ENCODE measurements around the gene TMEM259.
A peak's percentile ranks its signal among the peaks of the same experiment; 100 is the strongest.

The TMEM259 gene

GRCh38 chr19:1038978-1039645 is 18.2 kb upstream of the TMEM259 start:
- peaks cover 3% of the 10 kb centered on the region for H3K27me3 Mint-ChIP-seq (ENCODE audit: low read depth, poor library complexity)
- DNase-seq: no peak
- peak overlapping the region; percentile 85 for H3K4me3 Mint-ChIP-seq
- H3K4me1 Mint-ChIP-seq: peaks cover 24% of the 10 kb centered on the region
- H3K27ac Mint-ChIP-seq: peak overlapping the region; percentile 62
- H3K9me3 Mint-ChIP-seq: no peaks in the 10 kb centered on the region
- peaks cover 34% of the 10 kb centered on the region for H3K36me3 Mint-ChIP-seq (ENCODE audit: low read depth)
- no peak for TF ChIP-seq CTCF (IDR thresholded peaks at IDR 0.05)

- peaks cover 24% of the 10 kb centered on the region for H3K4me1 Mint-ChIP-seq
- no peak overlapping the region for H3K4me3 Mint-ChIP-seq
- peaks cover 43% of the 10 kb centered on the region for H3K36me3 Mint-ChIP-seq (ENCODE audit: low read depth)
- H3K27ac Mint-ChIP-seq: peak overlapping the region; percentile 37
- no peak for DNase-seq
- no peaks in the 10 kb centered on the region for H3K27me3 Mint-ChIP-seq (ENCODE audit: low read depth, poor library complexity)
- no peaks in the 10 kb centered on the region for H3K9me3 Mint-ChIP-seq
- TF ChIP-seq CTCF (IDR thresholded peaks at IDR 0.05): no peak
Measured at GRCh38 chr19:1037621-1038064, 16.7 kb upstream of the TMEM259 start.

GRCh38 chr19:1035998-1036621 is 15.2 kb upstream of the TMEM259 start:
- H3K27me3 Mint-ChIP-seq (ENCODE audit: low read depth, poor library complexity): no peaks in the 10 kb centered on the region
- TF ChIP-seq CTCF (IDR thresholded peaks at IDR 0.05): no peak
- DNase-seq: no peak
- no peak overlapping the region for H3K27ac Mint-ChIP-seq
- peaks cover 50% of the 10 kb centered on the region for H3K36me3 Mint-ChIP-seq (ENCODE audit: low read depth)
- H3K4me1 Mint-ChIP-seq: peaks cover 24% of the 10 kb centered on the region
- H3K4me3 Mint-ChIP-seq: no peak overlapping the region
- H3K9me3 Mint-ChIP-seq: no peaks in the 10 kb centered on the region

- Mint-ChIP-seq H3K27me3 (ENCODE audit: low read depth, poor library complexity) (no peaks in the 10 kb centered on the region), H3K27ac (no peak overlapping the region), H3K4me3 (no peak overlapping the region)
Measured at GRCh38 chr19:1032264-1032867, 11.4 kb upstream of the TMEM259 start.

GRCh38 chr19:1028062-1028926 is 7.4 kb upstream of the TMEM259 start:
- DNase-seq: peak; percentile 79
- no peaks in the 10 kb centered on the region for H3K27me3 Mint-ChIP-seq (ENCODE audit: low read depth, poor library complexity)

More at GRCh38 chr19:1032264-1032867, 11.4 kb upstream of the TMEM259 start:
- H3K36me3 Mint-ChIP-seq (ENCODE audit: low read depth): peaks cover 43% of the 10 kb centered on the region
- no peak for DNase-seq
- H3K9me3 Mint-ChIP-seq: no peaks in the 10 kb centered on the region
- no peak for TF ChIP-seq CTCF (IDR thresholded peaks at IDR 0.05)
- H3K4me1 Mint-ChIP-seq: peaks cover 13% of the 10 kb centered on the region

More at GRCh38 chr19:1028062-1028926, 7.4 kb upstream of the TMEM259 start:
- no peak for TF ChIP-seq CTCF (IDR thresholded peaks at IDR 0.05)
- peak overlapping the region; percentile 91 for H3K4me3 Mint-ChIP-seq
- H3K9me3 Mint-ChIP-seq: no peaks in the 10 kb centered on the region
- peaks cover 22% of the 10 kb centered on the region for H3K36me3 Mint-ChIP-seq (ENCODE audit: low read depth)
- H3K27ac Mint-ChIP-seq: peak overlapping the region; percentile 36
- H3K4me1 Mint-ChIP-seq: peaks cover 18% of the 10 kb centered on the region

Measured in nephron progenitor cell (in vitro differentiated cells).